Measurements from ENCODE around the gene OGDH.

- TF ChIP-seq ZNF274 (IDR thresholded peaks at IDR 0.05; ENCODE audit: low read depth, low read length), result no peak
- no peak for TF ChIP-seq YY1 (IDR thresholded peaks at IDR 0.05; ENCODE audit: insufficient read depth, insufficient read length)
- no peak for TF ChIP-seq SUZ12 (IDR thresholded peaks at IDR 0.05; ENCODE audit: extremely low read depth, insufficient read depth, insufficient read length)
Observed at GRCh38 chr7:44590910-44591309, 15.5 kb upstream of the OGDH start.

Data from NT2/D1 (cell line).